Measurements from ENCODE around the gene CTIF.

The CTIF gene

GRCh38 chr18:48780913-48781162 lies 242.0 kb downstream of the CTIF start:
- DNase-seq: no peak

- DNase-seq: no peak
These were observed 242.5 kb downstream of the CTIF start for GRCh38 chr18:48781163-48781987.

GRCh38 chr18:48781988-48782363 lies 243.1 kb downstream of the CTIF start:
- DNase-seq: no peak

- DNase-seq: no peak
These were observed 243.6 kb downstream of the CTIF start for GRCh38 chr18:48782381-48782861.

GRCh38 chr18:48783616-48784520 lies 245.0 kb downstream of the CTIF start:
- DNase-seq: no peak

GRCh38 chr18:48784656-48785055 lies 245.8 kb downstream of the CTIF start:
- no peak for DNase-seq

GRCh38 chr18:48785091-48785614 lies 246.3 kb downstream of the CTIF start:
- no peak for DNase-seq

GRCh38 chr18:48785736-48786454 lies 247.1 kb downstream of the CTIF start:
- DNase-seq: no peak

GRCh38 chr18:48786455-48787202 lies 247.8 kb downstream of the CTIF start:
- no peak for DNase-seq

- no peak for DNase-seq
These were observed 248.6 kb downstream of the CTIF start for GRCh38 chr18:48787203-48788151.

- no peak for DNase-seq
These were observed 249.5 kb downstream of the CTIF start for GRCh38 chr18:48788373-48788772.

- no peak for DNase-seq
These were observed 250.5 kb downstream of the CTIF start for GRCh38 chr18:48789259-48789812.

- no peak for DNase-seq
These were observed 251.5 kb downstream of the CTIF start for GRCh38 chr18:48790226-48790863.

- no peak for DNase-seq
These were observed 252.2 kb downstream of the CTIF start for GRCh38 chr18:48790869-48791635.

GRCh38 chr18:48791636-48792105 lies 252.8 kb downstream of the CTIF start:
- DNase-seq: no peak

GRCh38 chr18:48792141-48792540 lies 253.3 kb downstream of the CTIF start:
- no peak for DNase-seq

GRCh38 chr18:48792611-48793380 lies 254.0 kb downstream of the CTIF start:
- no peak for DNase-seq

GRCh38 chr18:48794251-48794970 lies 255.6 kb downstream of the CTIF start:
- DNase-seq: no peak

Data from NCI-H1048 (cell line).